ENCODE measurements around the gene ELOB. TPM values are rescaled to one million over a fixed set of nuclear protein-coding genes. Genes with fewer than 3 reads are reported as not detected.

The ELOB gene
- total and polyA plus RNA-seq, 2 of the 13 experiments (the other 11 are each of a cell fraction or from before 2014, with no cell fraction given) = 208 to 225 TPM

GRCh38 chr16:2761886-2762583, 15.0 kb downstream of the ELOB start:
- ChIA-PET CTCF (ENCODE audit: low intra/inter-chr PET ratio, low total read pairs) (no interaction called here), POLR2A (interaction anchor here (0.8 to 1.2 kb wide), 3 partner anchors 9 to 16 kb away, joined by 3 to 5 read pairs (median 4); partner anchors contain the start of gene SRRM2)
- no TSS peak for BruUV-seq (replicated peaks)
- Histone ChIP-seq H3K9me3 (ENCODE audit: low read length) (no peaks in the 10 kb centered on the region), H3K27me3 (ENCODE audit: control insufficient read depth in 1 of 2, insufficient read depth in 2 of 2, low read length in 2 of 2) (no peaks in the 10 kb centered on the region), H3K4me3 (replicated peaks in 1 of 3; ENCODE audit: insufficient read depth in 1 of 3, low read depth in 2 of 3, low read length in 3 of 3) (no peak overlapping the region), H3K27ac (ENCODE audit: extremely low read length, insufficient read depth, low read length) (no peak overlapping the region), H3K9ac (ENCODE audit: insufficient read depth, low read depth, low read length) (no peak overlapping the region), H3K4me1 (ENCODE audit: insufficient read depth, low read length) (no peaks in the 10 kb centered on the region), H4K20me1 (ENCODE audit: insufficient read depth, low read length) (peaks cover 23% of the 10 kb centered on the region), H3K79me2 (ENCODE audit: insufficient read depth, low read length) (peaks cover 47% of the 10 kb centered on the region), H2AFZ (ENCODE audit: low read length) (no peak overlapping the region), H3K36me3 (replicated peaks in 1 of 2; ENCODE audit: control insufficient read depth in 1 of 2, insufficient read depth in 2 of 2, low read length in 2 of 2) (peaks cover 51 to 99% of the 10 kb centered on the region in 2 experiments), H3K4me2 (ENCODE audit: low read depth, low read length) (no peak overlapping the region)
- intact Hi-C loops (cut with micrococcal nuclease; ENCODE audit: unreplicated experiment) = no loop called here
- WGBS (ENCODE audit: low lambda C conversion rate) = 96% methylated on average over 38 of the region's 42 CpGs
- no peak for DNase-seq (ENCODE audit: low spot score)
- TF ChIP-seq RBM22 (optimal IDR thresholded peaks at IDR 0.05; ENCODE audit: low read length) (peak; percentile 29), ZBTB26 (CRISPR knock-in tag; IDR thresholded peaks at IDR 0.05; ENCODE audit: borderline replicate concordance) (peak; percentile 66; the same call in 1 of the 2 replicates), ZNF335 (CRISPR knock-in tag; IDR thresholded peaks at IDR 0.05) (no peak), RBFOX2 (IDR thresholded peaks at IDR 0.05; ENCODE audit: low read depth, low read length) (0 out of 2 replicates have a peak, but pooled peaks have one; percentile 7), AGO2 (optimal IDR thresholded peaks at IDR 0.05; ENCODE audit: low read depth, low read length) (peak; percentile 66), TOE1 (CRISPR knock-in tag; IDR thresholded peaks at IDR 0.05) (no peak), ZBTB33 (CRISPR knock-in tag; IDR thresholded peaks at IDR 0.05) (peak; percentile 89), SKI (IDR thresholded peaks at IDR 0.05; ENCODE audit: partially characterized antibody) (peak; percentile 25), SNAPC5 (CRISPR knock-in tag; IDR thresholded peaks at IDR 0.05; ENCODE audit: borderline replicate concordance) (no peak), POLR2AphosphoS2 (IDR thresholded peaks at IDR 0.05; ENCODE audit: low read depth, low read length) (peak; percentile 93), TAF1 (CRISPR knock-in tag; IDR thresholded peaks at IDR 0.05) (no peak), ZNF251 (CRISPR knock-in tag; IDR thresholded peaks at IDR 0.05) (no peak)
- ATAC-seq = no peak
- in situ Hi-C loops (cut with HindIII; ENCODE audit: extremely low pct_ligation_motif_present, low pct_unique_long_range_greater_than_20kb) = no loop called here
- no peak for FAIRE-seq

All from HepG2 (cell line).